LNCaP clone FGC (cell line): ENCODE results near the gene CDK2AP2.

Experiments
- DNase-seq: peaks from one replicate; pipeline ENCODE4 v3.0.0-alpha.2; 2011; ENCODE audit warnings: low read depth
- H3K4me3 ChIP-seq: 2 replicates; pipeline ENCODE4 v1.5.1; 2011; ENCODE audit warnings: mild to moderate bottlenecking, low read depth, low read length, control low read depth
- CTCF ChIP-seq: IDR thresholded peaks from 2 replicates; pipeline ENCODE4 v1.5.1; 2012; ENCODE audit warnings: mild to moderate bottlenecking; ENCODE audit not compliant: control insufficient read depth, insufficient read depth; ENCODE audit errors: extremely low read depth

CDK2AP2 gene

GRCh38 chr11:67524480-67524808 is 16.5 kb upstream of the CDK2AP2 start:
- H3K4me3 ChIP-seq, result no peak overlapping the region
- DNase-seq, result no peak
- TF ChIP-seq CTCF, result no peak

GRCh38 chr11:67523556-67524479 is 15.9 kb upstream of the CDK2AP2 start:
- no peak for TF ChIP-seq CTCF
- H3K4me3 ChIP-seq, result no peak overlapping the region
- DNase-seq, result no peak

GRCh38 chr11:67522844-67523555 is 15.0 kb upstream of the CDK2AP2 start, which contains the start of gene CABP2:
Gene CABP2 (minus strand): TSS chr11:67523446. CDS start chr11:67523326, 120 bp downstream.
- no peak for DNase-seq
- no peak for TF ChIP-seq CTCF
- H3K4me3 ChIP-seq, result no peak within 1 kb of the TSS

GRCh38 chr11:67522338-67522737 is 14.4 kb upstream of the CDK2AP2 start:
- no peak for TF ChIP-seq CTCF
- H3K4me3 ChIP-seq, result no peak overlapping the region
- DNase-seq, result no peak

- DNase-seq, result no peak
- TF ChIP-seq CTCF, result no peak
- no peak overlapping the region for H3K4me3 ChIP-seq
Observed at GRCh38 chr11:67521924-67522323, 14.0 kb upstream of the CDK2AP2 start.

GRCh38 chr11:67520856-67521824 is 13.2 kb upstream of the CDK2AP2 start:
- no peak for DNase-seq
- H3K4me3 ChIP-seq, result no peak overlapping the region
- TF ChIP-seq CTCF, result no peak
